H54 (cell line): ENCODE measurements around the gene IRGQ.

Source experiments
- DNase-seq: peaks from one replicate; pipeline ENCODE4 v3.0.0; 2011; ENCODE audit warnings: low spot score, mixed read lengths; ENCODE audit not compliant: insufficient read length
- FAIRE-seq: peaks from 3 replicates; lab custom pipeline; 2011; peaks lifted over from hg19 to GRCh38; lab: Jason Lieb, UNC
- POLR2A ChIP-seq: IDR thresholded peaks from 2 replicates; pipeline ENCODE4 v1.6.1; 2011; ENCODE audit warnings: low read depth, mild to moderate bottlenecking, low read length

Gene IRGQ

GRCh38 chr19:43545981-43546380 lies 50.0 kb downstream of the IRGQ start:
- no peak for FAIRE-seq
- no peak for DNase-seq
- no peak for TF ChIP-seq POLR2A

GRCh38 chr19:43545276-43545675 lies 50.7 kb downstream of the IRGQ start:
- TF ChIP-seq POLR2A = no peak
- FAIRE-seq (no peak), DNase-seq (no peak)

GRCh38 chr19:43544077-43544476 lies 51.9 kb downstream of the IRGQ start:
- FAIRE-seq (no peak), DNase-seq (no peak)
- TF ChIP-seq POLR2A = no peak

GRCh38 chr19:43541920-43542650 lies 53.8 kb downstream of the IRGQ start:
- no peak for DNase-seq
- no peak for FAIRE-seq
- TF ChIP-seq POLR2A = no peak

GRCh38 chr19:43540381-43540780 lies 55.6 kb downstream of the IRGQ start:
- DNase-seq (no peak), FAIRE-seq (no peak)
- TF ChIP-seq POLR2A = no peak

GRCh38 chr19:43538922-43539321 lies 57.0 kb downstream of the IRGQ start:
- FAIRE-seq (no peak), DNase-seq (no peak)
- no peak for TF ChIP-seq POLR2A

GRCh38 chr19:43534816-43535761 lies 60.8 kb downstream of the IRGQ start:
- DNase-seq = no peak
- FAIRE-seq = no peak
- TF ChIP-seq POLR2A = no peak
